NCI-H2081 treated with DMSO at 0.1 percent for 48 hours (cell line): ENCODE measurements around the gene ARL14EPL.
"Not testable (repeated sequence)": the region's sequence is repeated elsewhere in the genome, so short reads cannot be mapped to it uniquely, and the experiment has no call there.

Experiments used
- DNase-seq: peaks from one replicate; lab custom pipeline; 2025; lab: John Stamatoyannopoulos, UW

ARL14EPL gene

GRCh38 chr5:116046823-116047222 lies 14.6 kb downstream of the ARL14EPL start:
- no peak for DNase-seq

GRCh38 chr5:116058346-116058936 lies 26.2 kb downstream of the ARL14EPL start:
- DNase-seq: no peak

GRCh38 chr5:116062352-116062751 lies 30.1 kb downstream of the ARL14EPL start:
- no peak for DNase-seq

- DNase-seq: no peak
Observed at GRCh38 chr5:116063950-116064349, 31.7 kb downstream of the ARL14EPL start.

- no peak for DNase-seq
Observed at GRCh38 chr5:116068028-116068632, 35.9 kb downstream of the ARL14EPL start.

- no peak for DNase-seq
Observed at GRCh38 chr5:116071211-116071610, 38.9 kb downstream of the ARL14EPL start.

- DNase-seq: no peak
Observed at GRCh38 chr5:116075191-116075831, 43.0 kb downstream of the ARL14EPL start.

- DNase-seq: no peak
Observed at GRCh38 chr5:116076496-116076895, 44.2 kb downstream of the ARL14EPL start.

- DNase-seq: no peak
Observed at GRCh38 chr5:116078199-116078598, 45.9 kb downstream of the ARL14EPL start.

- no peak for DNase-seq
Observed at GRCh38 chr5:116084287-116084691, 52.0 kb downstream of the ARL14EPL start.

GRCh38 chr5:116084871-116085715 lies 52.8 kb downstream of the ARL14EPL start, which contains the start of gene COMMD10:
Gene COMMD10 (plus strand): TSS chr5:116085025.
- no peak for DNase-seq

- DNase-seq: not testable (repeated sequence)
Observed at GRCh38 chr5:116086309-116086708, 54.0 kb downstream of the ARL14EPL start.

GRCh38 chr5:116088062-116088461 lies 55.8 kb downstream of the ARL14EPL start:
- DNase-seq: no peak

- DNase-seq: no peak
Observed at GRCh38 chr5:116090302-116090701, 58.0 kb downstream of the ARL14EPL start.

GRCh38 chr5:116091416-116091815 lies 59.1 kb downstream of the ARL14EPL start:
- no peak for DNase-seq

GRCh38 chr5:116097301-116097700 lies 65.0 kb downstream of the ARL14EPL start:
- DNase-seq: no peak

GRCh38 chr5:116098998-116099397 lies 66.7 kb downstream of the ARL14EPL start:
- no peak for DNase-seq

- DNase-seq: not testable (repeated sequence)
Observed at GRCh38 chr5:116104941-116105340, 72.7 kb downstream of the ARL14EPL start.
